Naive thymus-derived CD8-positive, alpha-beta T cell (primary cell): Measurements from ENCODE around the gene SRSF8. TPM values are rescaled to one million over a fixed set of nuclear protein-coding genes. Genes with fewer than 3 reads are reported as not detected.

Experiments used
- ATAC-seq, 2 donors: fragments of 150-1000 bp; cut with Tn5 transposase in 1 of 2; sonication (Bioruptor Pico), chemical (Tn5 transposase) in 1 of 2; 1 replicate in 1 of 2; 2 replicates in 1 of 2; pipeline ENCODE4 v1.10.0; 2021; ENCODE audit warnings: mild to moderate bottlenecking in 2 of 2, moderate library complexity in 2 of 2
- POLR2A ChIA-PET: fragments of 350-600 bp; sonication (Branson Sonifier 250); formaldehyde crosslinking; loops from one replicate; lab custom pipeline; 2021; ENCODE audit warnings: antibody characterized with exemption; lab: Charles Lee
- DNase-seq, 10 donors: peaks; one replicate each; pipeline versions ENCODE4 v3.0.0 to v3.0.0-alpha.2; 2020 to 2022
- H3K27ac Mint-ChIP-seq, 10 donors: one replicate each; pipeline ENCODE4 v1.8.0; 2020 to 2022; ENCODE audit warnings: mild to moderate bottlenecking in 10 of 10, mixed read lengths in 10 of 10, moderate library complexity in 4 of 10, inconsistent platforms in 1 of 10
- H3K27me3 Mint-ChIP-seq, 5 donors: one replicate each; pipeline ENCODE4 v1.8.0; 2021 to 2022; ENCODE audit warnings: mixed read lengths in 5 of 5
- H3K36me3 Mint-ChIP-seq, 3 donors: one replicate each; pipeline ENCODE4 v1.8.0; 2020 to 2022; ENCODE audit warnings: mixed read lengths in 3 of 3, mild to moderate bottlenecking in 2 of 3, inconsistent platforms in 1 of 3
- H3K4me1 Mint-ChIP-seq, 4 donors: one replicate each; pipeline ENCODE4 v1.8.0; 2021 to 2022; ENCODE audit warnings: mixed read lengths in 4 of 4
- H3K4me3 Mint-ChIP-seq, 10 donors: one replicate each; pipeline ENCODE4 v1.8.0; 2020 to 2022; ENCODE audit warnings: mild to moderate bottlenecking in 10 of 10, mixed read lengths in 10 of 10, moderate library complexity in 6 of 10, inconsistent platforms in 1 of 10
- H3K9me3 Mint-ChIP-seq, 9 donors: one replicate each; pipeline ENCODE4 v1.8.0; 2020 to 2022; ENCODE audit warnings: mixed read lengths in 9 of 9, mild to moderate bottlenecking in 3 of 9, inconsistent platforms in 1 of 9, moderate library complexity in 1 of 9
- polyA plus RNA-seq, 3 donors: library from polyadenylated mRNA; unstranded; fragments of 300-500 nt; fragmentation: Illumina TruSeq; gene quantifications; one replicate each; pipeline ENCODE4 v1.2.3, GENCODE V29; 2021
- total RNA-seq, 8 experiments: library from RNA in 2 of 8; stranded (reverse) in 2 of 8; gene quantifications; one replicate each; pipeline ENCODE4 v1.2.3 and lab custom pipeline; 2021 to 2026

Gene SRSF8
- total and polyA plus RNA-seq, 5 experiments from 2014 or later: 94.1 to 125 (median 106) TPM

GRCh38 chr11:95074792-95075563, 8.3 kb downstream of the SRSF8 start:
- Mint-ChIP-seq H3K27ac (no peak overlapping the region), H3K9me3 (no peaks in the 10 kb centered on the region), H3K36me3 (peaks cover 0 to 16% (median 0%) of the 10 kb centered on the region in 3 donors), H3K27me3 (peaks cover 0 to 2% (median 0%) of the 10 kb centered on the region in 5 donors), H3K4me3 (no peak overlapping the region), H3K4me1 (peaks cover 15 to 25% (median 24%) of the 10 kb centered on the region in 4 donors)
- POLR2A ChIA-PET: interaction anchor here (0.8 to 2.2 kb wide), 4 partner anchors 8 to 15 kb away, joined by 3 to 18 read pairs (median 3); partner anchors contain the start of gene ENDOD1
- ATAC-seq (no peak), DNase-seq (no peak)

GRCh38 chr11:95076416-95076815, 9.7 kb downstream of the SRSF8 start:
- Mint-ChIP-seq H3K27me3 (peaks cover 0 to 2% (median 0%) of the 10 kb centered on the region in 5 donors), H3K36me3 (peaks cover 0 to 8% (median 0%) of the 10 kb centered on the region in 3 donors), H3K9me3 (no peaks in the 10 kb centered on the region), H3K4me3 (no peak overlapping the region), H3K27ac (no peak overlapping the region), H3K4me1 (peaks cover 8 to 14% (median 14%) of the 10 kb centered on the region in 4 donors)
- ATAC-seq: no peak
- POLR2A ChIA-PET: interaction anchor here (2.2 kb wide), 1 partner anchor 13 kb away, joined by 18 read pairs; the partner anchor contains the start of gene ENDOD1
- DNase-seq: no peak

GRCh38 chr11:95076981-95077380, 10.3 kb downstream of the SRSF8 start:
- POLR2A ChIA-PET: interaction anchor here (2.2 kb wide), 1 partner anchor 13 kb away, joined by 18 read pairs; the partner anchor contains the start of gene ENDOD1
- Mint-ChIP-seq H3K4me1 (peaks cover 8 to 14% (median 12%) of the 10 kb centered on the region in 4 donors), H3K9me3 (no peaks in the 10 kb centered on the region), H3K27me3 (peaks cover 0 to 4% (median 0%) of the 10 kb centered on the region in 5 donors), H3K27ac (no peak overlapping the region), H3K36me3 (peaks cover 0 to 3% (median 0%) of the 10 kb centered on the region in 3 donors), H3K4me3 (no peak overlapping the region)
- DNase-seq (no peak), ATAC-seq (no peak)

- DNase-seq: no peak
- Mint-ChIP-seq H3K4me1 (peaks cover 4 to 7% (median 6%) of the 10 kb centered on the region in 4 donors), H3K27ac (peak overlapping the region in 1 of 10 donors; percentile 15), H3K9me3 (no peaks in the 10 kb centered on the region), H3K36me3 (no peaks in the 10 kb centered on the region), H3K4me3 (no peak overlapping the region), H3K27me3 (peaks cover 0 to 13% (median 2%) of the 10 kb centered on the region in 5 donors)
- no peak for ATAC-seq
- POLR2A ChIA-PET: interaction anchor here (0.6 kb wide), 1 partner anchor 66 kb away, joined by 3 read pairs; no protein-coding TSS in a partner anchor
Measured at GRCh38 chr11:95078526-95078925, 11.8 kb downstream of the SRSF8 start.

GRCh38 chr11:95081010-95081409, 14.3 kb downstream of the SRSF8 start:
- Mint-ChIP-seq H3K27me3 (peaks cover 0 to 14% (median 2%) of the 10 kb centered on the region in 5 donors), H3K4me3 (no peak overlapping the region), H3K9me3 (no peaks in the 10 kb centered on the region), H3K4me1 (peaks cover 0 to 7% (median 2%) of the 10 kb centered on the region in 4 donors), H3K36me3 (no peaks in the 10 kb centered on the region), H3K27ac (no peak overlapping the region)
- no peak for ATAC-seq
- POLR2A ChIA-PET: interaction anchor here (1.0 to 1.6 kb wide), 4 partner anchors 8 to 709 kb away, joined by 3 to 7 read pairs (median 4); partner anchors contain the start of genes CEP57 and SRSF8
- DNase-seq: no peak

GRCh38 chr11:95081412-95081811, 14.7 kb downstream of the SRSF8 start:
- Mint-ChIP-seq H3K27ac (no peak overlapping the region), H3K9me3 (no peaks in the 10 kb centered on the region), H3K27me3 (peaks cover 0 to 14% (median 2%) of the 10 kb centered on the region in 5 donors), H3K36me3 (no peaks in the 10 kb centered on the region), H3K4me1 (peaks cover 0 to 6% (median 2%) of the 10 kb centered on the region in 4 donors), H3K4me3 (no peak overlapping the region)
- no peak for ATAC-seq
- POLR2A ChIA-PET: interaction anchor here (1.0 to 1.4 kb wide), 2 partner anchors 11 to 15 kb away, joined by 3 to 4 read pairs; partner anchors contain the start of gene SRSF8
- no peak for DNase-seq

- H3K4me1 Mint-ChIP-seq: peaks cover 0 to 3% (median 1%) of the 10 kb centered on the region in 4 donors
- POLR2A ChIA-PET: no interaction called here
- H3K36me3 Mint-ChIP-seq: no peaks in the 10 kb centered on the region
- no peak overlapping the region for H3K4me3 Mint-ChIP-seq
- ATAC-seq: no peak
- no peak overlapping the region for H3K27ac Mint-ChIP-seq
- H3K9me3 Mint-ChIP-seq: no peaks in the 10 kb centered on the region
- no peak for DNase-seq
- H3K27me3 Mint-ChIP-seq: peaks cover 0 to 14% (median 2%) of the 10 kb centered on the region in 5 donors
Measured at GRCh38 chr11:95082576-95083001, 15.9 kb downstream of the SRSF8 start.

GRCh38 chr11:95084509-95084908, 17.8 kb downstream of the SRSF8 start:
- Mint-ChIP-seq H3K27ac (no peak overlapping the region), H3K4me1 (peaks cover 10 to 16% (median 14%) of the 10 kb centered on the region in 4 donors), H3K27me3 (peaks cover 0 to 14% (median 2%) of the 10 kb centered on the region in 5 donors), H3K9me3 (no peaks in the 10 kb centered on the region), H3K4me3 (no peak overlapping the region), H3K36me3 (no peaks in the 10 kb centered on the region)
- ATAC-seq: no peak
- POLR2A ChIA-PET: interaction anchor here (0.6 to 2.6 kb wide), 3 partner anchors 10 to 1308 kb away, joined by 3 to 13 read pairs (median 4); partner anchors contain the start of gene SRSF8
- no peak for DNase-seq

- ATAC-seq (no peak), DNase-seq (no peak)
- Mint-ChIP-seq H3K36me3 (no peaks in the 10 kb centered on the region), H3K4me3 (no peak overlapping the region), H3K27me3 (peaks cover 0 to 14% (median 0%) of the 10 kb centered on the region in 5 donors), H3K27ac (no peak overlapping the region), H3K4me1 (peaks cover 10 to 18% (median 15%) of the 10 kb centered on the region in 4 donors), H3K9me3 (no peaks in the 10 kb centered on the region)
- POLR2A ChIA-PET: interaction anchor here (0.6 to 2.6 kb wide), 4 partner anchors 11 to 1307 kb away, joined by 3 to 13 read pairs (median 4); partner anchors contain the start of gene SRSF8
Measured at GRCh38 chr11:95085117-95085816, 18.5 kb downstream of the SRSF8 start.

- H3K4me3 Mint-ChIP-seq: no peak overlapping the region
- POLR2A ChIA-PET: interaction anchor here (2.6 kb wide), 1 partner anchor 19 kb away, joined by 13 read pairs; the partner anchor contains the start of gene SRSF8
- ATAC-seq: no peak
- H3K27ac Mint-ChIP-seq: peak overlapping the region in 3 of 10 donors; percentile 16 to 84 (median 53)
- peaks cover 0 to 14% (median 0%) of the 10 kb centered on the region in 5 donors for H3K27me3 Mint-ChIP-seq
- H3K9me3 Mint-ChIP-seq: no peaks in the 10 kb centered on the region
- DNase-seq: no peak
- peaks cover 13 to 27% (median 24%) of the 10 kb centered on the region in 4 donors for H3K4me1 Mint-ChIP-seq
- no peaks in the 10 kb centered on the region for H3K36me3 Mint-ChIP-seq
Measured at GRCh38 chr11:95086151-95086550, 19.4 kb downstream of the SRSF8 start.

- DNase-seq (no peak), ATAC-seq (no peak)
- POLR2A ChIA-PET: interaction anchor here (1.0 to 5.1 kb wide), 2 partner anchors 18 to 114 kb away, joined by 3 to 180 read pairs; partner anchors contain the start of genes CWC15, KDM4D and SRSF8
- Mint-ChIP-seq H3K9me3 (no peaks in the 10 kb centered on the region), H3K36me3 (no peaks in the 10 kb centered on the region), H3K4me3 (no peak overlapping the region), H3K27me3 (peaks cover 0 to 10% (median 0%) of the 10 kb centered on the region in 5 donors), H3K27ac (peak overlapping the region in 5 of 10 donors; percentile 24 to 61 (median 53)), H3K4me1 (peaks cover 19 to 33% (median 31%) of the 10 kb centered on the region in 4 donors)
Measured at GRCh38 chr11:95086836-95087570, 20.3 kb downstream of the SRSF8 start.
